Loucy (cell line): ENCODE data around the gene MRPS26.

Experiments used
- H2AFZ ChIP-seq: fragments of 200-600 bp; sonication (generic); 2 replicates; pipeline ENCODE4 v1.6.0; 2016; ENCODE audit warnings: antibody characterized with exemption, mild to moderate bottlenecking, low read length, moderate library complexity
- H3F3A ChIP-seq: fragments of 200-600 bp; 2 replicates; pipeline ENCODE4 v1.6.0; 2016; ENCODE audit warnings: antibody characterized with exemption, low read depth, mild to moderate bottlenecking
- H3K27me3 ChIP-seq: fragments of 200-600 bp; sonication (generic); 2 replicates; pipeline ENCODE4 v1.6.1; 2014; ENCODE audit warnings: low read length, mild to moderate bottlenecking; ENCODE audit not compliant: insufficient read depth, poor library complexity, severe bottlenecking
- H3K36me3 ChIP-seq: fragments of 200-600 bp; sonication (generic); 2 replicates; pipeline ENCODE4 v1.6.1; 2016; ENCODE audit warnings: low read length; ENCODE audit not compliant: insufficient read depth
- H3K4me1 ChIP-seq: fragments of 200-600 bp; sonication (generic); 2 replicates; pipeline ENCODE4 v1.5.1; 2014; ENCODE audit warnings: low read length, mild to moderate bottlenecking; ENCODE audit not compliant: insufficient read depth, poor library complexity, severe bottlenecking
- H3K4me2 ChIP-seq: fragments of 200-600 bp; sonication (generic); 2 replicates; pipeline ENCODE4 v1.6.0; 2014; ENCODE audit warnings: antibody characterized with exemption, low read length, low read depth, mild to moderate bottlenecking; ENCODE audit not compliant: poor library complexity, severe bottlenecking
- H3K4me3 ChIP-seq: fragments of 200-600 bp; sonication (generic); 2 replicates; pipeline ENCODE4 v1.5.1; 2014; ENCODE audit warnings: low read length, mild to moderate bottlenecking, mixed read lengths; ENCODE audit not compliant: poor library complexity, severe bottlenecking
- H3K79me2 ChIP-seq: fragments of 200-600 bp; sonication (generic); 2 replicates; pipeline ENCODE4 v1.6.1; 2014; ENCODE audit warnings: low read length; ENCODE audit not compliant: insufficient read depth
- H3K9ac ChIP-seq: fragments of 200-600 bp; sonication (generic); 2 replicates; pipeline ENCODE4 v1.6.0; 2014; ENCODE audit warnings: mild to moderate bottlenecking, low read depth, low read length, moderate library complexity; ENCODE audit not compliant: poor library complexity, severe bottlenecking
- H3K9me2 ChIP-seq: fragments of 200-600 bp; sonication (generic); replicated peaks from 2 replicates; pipeline ENCODE4 v1.6.1; 2016; ENCODE audit warnings: low read depth, low read length, mixed read lengths
- H3K9me3 ChIP-seq: fragments of 200-600 bp; sonication (generic); 2 replicates; pipeline ENCODE4 v1.6.1; 2014; ENCODE audit warnings: mild to moderate bottlenecking, antibody characterized with exemption, low read length, low read depth; ENCODE audit not compliant: insufficient read depth
- H4K20me1 ChIP-seq: fragments of 200-600 bp; sonication (generic); 2 replicates; pipeline ENCODE4 v1.6.0; 2014; ENCODE audit warnings: antibody characterized with exemption, low read length, mild to moderate bottlenecking; ENCODE audit not compliant: insufficient read depth, poor library complexity, severe bottlenecking
- EZH2phosphoT487 ChIP-seq: fragments of 200-600 bp; IDR thresholded peaks from 2 replicates; pipeline ENCODE4 v1.6.1; 2018; ENCODE audit warnings: antibody characterized with exemption, mild to moderate bottlenecking, moderate library complexity, borderline replicate concordance
- TF ChIP-seq, protein P1 (sequence below): fragments of 200-600 bp; sonication (generic); conservative IDR thresholded peaks from 2 replicates; pipeline ENCODE4 v1.5.1; 2014; ENCODE audit warnings: mild to moderate bottlenecking, antibody characterized with exemption, low read length

The MRPS26 gene

DNA sequence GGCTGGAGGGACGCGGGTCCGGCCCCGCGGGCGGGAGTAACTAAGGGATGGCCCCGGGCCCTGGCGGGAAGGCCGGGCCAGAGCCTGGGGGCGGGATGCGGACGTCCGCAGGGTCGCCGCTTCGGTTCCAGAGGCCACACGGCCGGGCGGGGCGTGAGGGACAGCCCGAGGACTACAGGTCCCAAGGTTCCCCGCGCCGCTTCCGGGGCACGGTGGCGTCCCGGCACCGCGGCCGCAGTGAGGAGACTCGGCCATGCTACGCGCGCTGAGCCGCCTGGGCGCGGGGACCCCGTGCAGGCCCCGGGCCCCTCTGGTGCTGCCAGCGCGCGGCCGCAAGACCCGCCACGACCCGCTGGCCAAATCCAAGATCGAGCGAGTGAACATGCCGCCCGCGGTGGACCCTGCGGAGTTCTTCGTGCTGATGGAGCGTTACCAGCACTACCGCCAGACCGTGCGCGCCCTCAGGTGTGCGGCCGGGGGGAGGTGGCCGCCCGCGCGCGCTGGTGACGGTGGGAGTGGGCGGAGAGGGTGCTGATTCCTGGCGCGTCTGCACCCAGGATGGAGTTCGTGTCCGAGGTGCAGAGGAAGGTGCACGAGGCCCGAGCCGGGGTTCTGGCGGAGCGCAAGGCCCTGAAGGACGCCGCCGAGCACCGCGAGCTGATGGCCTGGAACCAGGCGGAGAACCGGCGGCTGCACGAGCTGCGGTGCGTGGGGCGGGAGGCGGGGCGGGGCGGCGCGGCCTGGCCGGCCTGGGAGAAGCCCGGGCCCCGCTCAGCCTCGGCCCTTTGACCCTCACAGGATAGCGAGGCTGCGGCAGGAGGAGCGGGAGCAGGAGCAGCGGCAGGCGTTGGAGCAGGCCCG is at the start of gene MRPS26:
MRPS26 (plus strand) TSS at position 237 of the 861 bp plus-strand sequence; CDS start at position 254, 17 bp downstream.
- Histone ChIP-seq H3K9me2 (no peaks in the 10 kb centered on the region), H3K4me1 (peaks cover 18% of the 10 kb centered on the region), H3K79me2 (peaks cover 30% of the 10 kb centered on the region), H4K20me1 (peaks cover 21% of the 10 kb centered on the region), H2AFZ (peak within 1 kb of the TSS; percentile 81), H3K36me3 (peaks cover 21% of the 10 kb centered on the region; the same call in 1 of the 2 replicates), H3K4me3 (peak within 1 kb of the TSS; percentile 93), H3K27me3 (peaks cover 5% of the 10 kb centered on the region), H3F3A (no peaks in the 10 kb centered on the region), H3K4me2 (peak within 1 kb of the TSS; percentile 89), H3K9ac (peak within 1 kb of the TSS; percentile 88), H3K9me3 (no peaks in the 10 kb centered on the region)
- TF ChIP-seq, protein P1, sequence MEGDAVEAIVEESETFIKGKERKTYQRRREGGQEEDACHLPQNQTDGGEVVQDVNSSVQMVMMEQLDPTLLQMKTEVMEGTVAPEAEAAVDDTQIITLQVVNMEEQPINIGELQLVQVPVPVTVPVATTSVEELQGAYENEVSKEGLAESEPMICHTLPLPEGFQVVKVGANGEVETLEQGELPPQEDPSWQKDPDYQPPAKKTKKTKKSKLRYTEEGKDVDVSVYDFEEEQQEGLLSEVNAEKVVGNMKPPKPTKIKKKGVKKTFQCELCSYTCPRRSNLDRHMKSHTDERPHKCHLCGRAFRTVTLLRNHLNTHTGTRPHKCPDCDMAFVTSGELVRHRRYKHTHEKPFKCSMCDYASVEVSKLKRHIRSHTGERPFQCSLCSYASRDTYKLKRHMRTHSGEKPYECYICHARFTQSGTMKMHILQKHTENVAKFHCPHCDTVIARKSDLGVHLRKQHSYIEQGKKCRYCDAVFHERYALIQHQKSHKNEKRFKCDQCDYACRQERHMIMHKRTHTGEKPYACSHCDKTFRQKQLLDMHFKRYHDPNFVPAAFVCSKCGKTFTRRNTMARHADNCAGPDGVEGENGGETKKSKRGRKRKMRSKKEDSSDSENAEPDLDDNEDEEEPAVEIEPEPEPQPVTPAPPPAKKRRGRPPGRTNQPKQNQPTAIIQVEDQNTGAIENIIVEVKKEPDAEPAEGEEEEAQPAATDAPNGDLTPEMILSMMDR: no peak
- no peak for TF ChIP-seq EZH2phosphoT487

DNA sequence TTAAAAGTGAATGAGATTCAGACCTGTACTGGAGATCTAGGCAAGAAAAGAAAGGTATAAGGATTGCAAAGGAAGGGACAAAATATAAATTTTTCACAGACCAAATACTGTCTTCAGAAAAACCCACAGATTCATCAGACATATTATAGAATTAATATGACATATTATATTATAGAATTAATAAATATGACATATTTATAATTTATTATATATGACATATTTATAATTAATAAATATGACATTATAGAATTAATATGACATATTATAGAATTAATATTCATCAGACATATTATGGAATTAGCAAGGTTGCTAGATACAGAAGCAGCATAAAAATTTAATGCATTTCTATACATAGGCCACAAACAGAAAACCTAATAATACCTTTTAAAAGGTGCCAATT is 47.1 kb upstream of the MRPS26 start:
- Histone ChIP-seq H3K4me2 (no peak overlapping the region), H3K4me1 (no peaks in the 10 kb centered on the region), H3K9me2 (no peaks in the 10 kb centered on the region), H4K20me1 (no peaks in the 10 kb centered on the region), H3K27me3 (no peaks in the 10 kb centered on the region), H3K36me3 (peaks cover 23% of the 10 kb centered on the region), H3K79me2 (no peaks in the 10 kb centered on the region), H3K4me3 (no peak overlapping the region), H3K9me3 (no peaks in the 10 kb centered on the region), H2AFZ (no peak overlapping the region), H3F3A (no peaks in the 10 kb centered on the region; the same call in 1 of the 2 replicates), H3K9ac (no peak overlapping the region)
- TF ChIP-seq, protein P1: no peak
- TF ChIP-seq EZH2phosphoT487: no peak

DNA sequence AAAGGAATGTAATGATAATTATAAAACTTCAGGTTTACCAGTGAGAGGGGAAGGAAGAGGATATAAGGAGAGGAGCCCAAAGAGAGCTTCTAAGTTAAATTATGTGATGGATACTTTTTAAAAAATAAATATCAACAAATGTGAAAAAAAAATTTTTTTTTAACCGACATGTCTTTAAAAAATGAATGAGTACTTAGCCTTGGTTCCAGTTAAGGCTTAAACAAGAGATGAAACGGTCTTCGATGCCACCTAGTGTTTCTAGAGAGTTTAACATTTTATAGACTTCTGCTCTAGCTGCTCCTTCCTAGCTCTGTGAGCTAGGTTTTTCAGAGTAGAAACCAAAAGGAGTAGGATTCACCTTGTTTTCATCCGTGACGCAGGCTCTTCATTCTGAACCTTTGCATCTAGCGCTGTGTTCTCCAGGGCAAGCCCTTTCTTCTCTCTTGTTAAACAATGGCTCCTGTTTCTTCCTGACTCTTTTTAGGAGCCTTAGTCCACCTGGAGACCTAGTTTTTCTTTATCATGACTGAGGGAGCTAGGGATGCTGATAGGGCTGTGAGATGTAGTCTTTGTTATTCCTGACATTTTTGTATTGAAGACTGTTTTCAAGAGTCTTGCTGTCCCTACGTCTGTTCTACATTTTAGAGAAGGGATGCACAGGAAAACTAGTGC is 44.9 kb upstream of the MRPS26 start:
- no peaks in the 10 kb centered on the region; the same call in 1 of the 2 replicates for H3F3A ChIP-seq
- H3K4me2 ChIP-seq: no peak overlapping the region
- H3K9ac ChIP-seq: no peak overlapping the region
- no peaks in the 10 kb centered on the region for H4K20me1 ChIP-seq
- no peak for TF ChIP-seq EZH2phosphoT487
- TF ChIP-seq, protein P1: peak; percentile 73
- no peak overlapping the region for H3K4me3 ChIP-seq
- H3K79me2 ChIP-seq: no peaks in the 10 kb centered on the region
- peaks cover 19% of the 10 kb centered on the region for H3K36me3 ChIP-seq
- H2AFZ ChIP-seq: no peak overlapping the region
- H3K9me2 ChIP-seq: no peaks in the 10 kb centered on the region
- H3K27me3 ChIP-seq: no peaks in the 10 kb centered on the region
- H3K9me3 ChIP-seq: no peaks in the 10 kb centered on the region
- no peaks in the 10 kb centered on the region for H3K4me1 ChIP-seq
